Ammon's horn (tissue), 1 donor: Measurements from ENCODE around the gene CD79A.

Experiments
- DNase-seq: peaks from one replicate; pipeline ENCODE4 v3.0.0-alpha.2; 2016; ENCODE audit warnings: low spot score

The CD79A gene

DNA sequence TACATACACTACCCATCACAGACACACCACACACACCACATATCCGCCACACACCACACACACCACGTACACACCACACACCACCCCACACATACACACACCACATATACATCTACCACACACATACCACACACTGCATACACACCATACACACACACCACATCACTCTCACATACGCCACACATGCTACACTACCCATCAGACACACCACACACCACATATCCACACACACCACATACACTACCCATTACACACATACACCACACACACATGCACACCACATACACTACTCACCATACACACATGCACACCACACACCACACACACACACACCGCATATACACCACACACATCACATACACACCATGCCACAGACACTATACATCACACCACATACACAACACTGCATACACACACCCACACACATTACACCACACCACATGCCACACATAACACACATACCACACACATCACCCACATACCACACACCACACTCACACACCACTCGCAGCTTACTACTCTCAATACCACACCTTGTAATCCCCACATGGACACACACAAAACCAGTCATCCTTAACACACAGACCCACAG is 41.7 kb downstream of the CD79A start:
- DNase-seq = no peak

GRCh38 chr19:41919948-41920712 is 43.1 kb downstream of the CD79A start:
- no peak for DNase-seq

DNA sequence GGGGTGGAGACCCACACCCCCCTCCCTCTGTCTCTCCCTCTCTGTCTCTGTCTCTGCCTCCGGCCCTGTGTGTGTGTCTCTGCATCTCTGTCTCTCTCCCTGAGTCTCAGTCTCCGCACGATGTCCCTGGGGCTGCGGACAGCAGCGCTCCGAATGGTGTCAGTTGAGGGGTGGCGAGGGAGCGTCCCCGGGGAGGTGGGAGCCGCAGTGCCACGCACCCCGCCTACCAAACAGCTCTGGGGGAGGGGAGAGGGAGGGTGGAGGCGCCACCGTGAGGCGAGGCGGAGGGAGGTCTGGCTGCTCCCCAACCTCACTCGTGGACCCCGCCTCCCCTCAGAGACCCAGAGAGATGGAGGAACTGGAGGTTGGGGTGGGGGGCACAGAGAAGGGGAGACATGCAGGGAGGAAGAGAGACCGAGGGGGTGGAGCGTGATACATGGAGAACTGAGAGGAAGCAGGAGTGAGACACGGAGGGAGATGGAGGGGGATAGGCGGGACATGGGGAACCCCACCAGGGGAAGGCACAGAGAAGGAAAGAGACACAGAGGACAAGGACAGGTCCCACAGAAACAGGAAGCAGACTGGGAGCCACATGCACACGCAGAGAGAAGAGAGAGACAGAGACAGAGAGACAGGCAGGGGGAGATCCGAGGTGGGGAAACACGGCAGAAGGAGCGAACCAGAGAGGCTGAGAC is 44.0 kb downstream of the CD79A start:
- DNase-seq = no peak

GRCh38 chr19:41921577-41922576 is 44.8 kb downstream of the CD79A start:
- DNase-seq = no peak

DNA sequence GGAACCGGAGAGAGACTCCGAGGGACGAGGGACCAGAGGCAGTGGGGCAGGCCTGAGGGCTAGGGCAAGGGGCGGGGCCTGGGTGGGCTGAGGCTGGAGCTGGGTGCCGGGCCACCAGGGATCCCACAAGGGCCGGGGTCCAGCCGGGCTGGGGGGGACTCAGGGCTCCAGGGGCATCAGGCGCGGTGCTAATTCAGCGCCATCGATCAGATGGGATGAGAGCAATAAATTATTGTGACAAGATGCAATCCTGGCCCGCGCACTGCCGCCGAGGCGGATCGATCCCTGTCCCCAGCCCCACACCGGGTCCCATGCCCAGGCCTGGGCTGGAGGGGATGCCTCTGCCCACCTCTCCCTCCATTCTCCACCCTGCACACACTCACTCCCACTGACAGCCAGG is 45.5 kb downstream of the CD79A start:
- DNase-seq = no peak

DNA sequence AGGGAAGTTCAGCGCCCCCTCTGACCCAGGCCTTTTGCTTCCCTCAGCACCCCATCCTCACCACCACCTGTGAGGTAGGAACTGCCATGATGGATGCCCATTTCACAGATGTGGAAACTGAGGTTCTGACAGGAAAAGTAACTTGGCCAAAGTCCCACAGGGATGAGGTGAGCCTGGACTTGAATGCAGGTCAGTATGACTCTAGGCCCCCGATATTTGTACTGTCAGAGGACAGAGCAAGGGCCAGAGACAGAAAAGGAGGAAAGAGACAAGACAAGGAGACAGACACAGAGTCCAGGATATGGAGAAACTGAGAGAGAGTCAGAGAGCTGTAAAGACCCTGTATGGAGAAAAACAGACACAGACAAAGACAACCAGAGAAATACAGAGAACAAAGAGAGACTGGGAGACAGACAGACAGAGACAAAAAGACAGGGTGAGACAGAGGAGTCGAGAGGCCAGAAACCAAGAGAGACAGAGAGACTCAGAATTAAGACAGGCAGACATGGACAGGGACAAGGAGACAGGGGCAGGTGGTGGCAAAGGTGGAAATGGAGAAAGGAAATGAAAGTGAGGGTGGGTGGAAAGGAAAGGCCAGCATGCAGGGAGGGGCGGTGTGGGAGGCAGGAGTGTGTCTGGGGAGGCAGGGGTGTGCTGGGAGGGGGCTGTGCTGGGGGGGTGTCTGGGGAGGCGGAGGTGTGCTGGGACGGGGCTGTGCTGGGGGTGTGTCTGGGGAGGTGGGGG is 46.1 kb downstream of the CD79A start:
- DNase-seq = no peak

DNA sequence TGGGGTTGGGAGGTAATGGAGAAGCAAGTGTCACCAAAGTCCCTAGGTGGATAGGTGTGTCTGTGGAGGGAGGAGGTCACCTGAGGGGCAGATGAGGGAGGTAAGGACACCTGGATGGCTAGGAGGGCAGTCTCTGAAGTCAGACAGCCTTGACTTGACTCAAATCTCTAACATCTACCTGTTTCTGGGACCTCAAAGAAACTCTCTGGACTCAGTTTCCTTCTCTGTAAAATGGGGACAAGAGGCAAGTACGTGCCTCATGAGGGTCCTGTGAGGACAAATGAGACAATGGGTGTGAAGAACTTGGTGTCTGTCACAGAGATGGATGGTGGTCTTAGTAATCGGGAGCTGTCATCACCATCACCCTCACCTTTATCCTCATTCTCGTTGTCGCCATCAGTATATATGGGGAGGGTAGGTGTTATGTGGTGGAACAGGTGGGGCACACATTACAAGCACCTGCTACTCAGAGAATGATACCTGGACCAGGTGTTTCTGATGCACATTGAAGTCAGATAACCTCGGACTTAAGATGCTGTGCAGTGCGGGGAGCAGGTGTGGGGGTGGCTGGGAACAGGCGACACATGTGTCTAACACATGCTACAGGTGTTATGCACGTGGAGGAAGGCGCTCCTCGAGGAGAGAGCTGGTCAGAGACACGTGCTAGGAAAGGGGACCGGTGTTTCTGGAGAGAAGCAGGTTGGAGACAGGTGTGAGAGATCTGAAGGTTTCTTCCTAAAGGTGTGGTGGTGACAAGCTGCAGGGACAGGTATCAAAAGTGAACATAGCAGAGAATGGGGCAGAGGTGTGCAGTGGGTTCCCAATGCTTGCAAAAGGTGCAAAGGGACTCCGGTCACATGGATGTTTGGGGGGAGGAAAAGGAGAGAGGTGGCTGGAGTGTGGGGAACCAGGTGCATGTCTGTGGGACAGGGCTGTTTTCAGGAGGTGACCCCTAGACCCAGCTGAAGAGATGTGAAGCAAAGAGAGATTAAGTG is 47.4 kb downstream of the CD79A start:
- DNase-seq = no peak

- no peak for DNase-seq
Observed at GRCh38 chr19:41925208-41926003, 48.3 kb downstream of the CD79A start.

DNA sequence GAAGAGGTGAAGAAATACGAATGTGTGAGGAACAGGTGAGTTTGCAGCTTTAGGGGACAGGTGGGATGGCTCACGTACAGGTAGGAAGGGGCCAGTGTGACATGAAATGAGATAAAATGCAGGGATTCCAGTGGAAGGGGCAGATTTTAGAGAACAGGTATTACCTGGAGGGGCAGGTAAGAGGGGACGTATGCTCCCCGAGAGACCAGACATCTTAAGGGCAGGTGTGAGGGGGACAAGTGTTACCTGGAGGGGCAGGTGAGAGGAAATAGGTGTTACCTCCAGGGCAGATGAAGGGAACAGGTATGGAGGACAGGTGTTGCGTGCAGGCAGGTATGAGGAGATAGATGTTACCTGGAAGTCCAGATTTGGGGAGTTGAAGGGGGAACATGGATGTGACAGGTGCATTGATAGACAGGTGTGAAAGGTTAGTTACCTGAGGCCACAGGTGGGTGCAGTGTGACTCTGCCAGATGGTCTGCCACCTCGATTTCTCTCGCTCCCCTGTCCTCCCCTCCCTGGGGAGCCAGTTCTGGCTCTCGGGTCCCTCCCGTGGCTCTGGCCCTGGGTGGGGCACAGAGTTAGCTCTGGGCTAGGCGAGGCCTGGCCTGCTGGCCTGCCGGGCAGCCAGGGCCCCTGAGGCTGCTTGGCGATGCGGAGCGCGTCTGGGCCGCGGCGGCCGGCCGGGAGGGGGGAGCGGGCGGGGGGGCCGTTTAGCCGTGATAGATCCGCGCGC is 49.1 kb downstream of the CD79A start:
- DNase-seq = no peak

GRCh38 chr19:41926763-41927496 is 49.9 kb downstream of the CD79A start:
- DNase-seq = no peak

DNA sequence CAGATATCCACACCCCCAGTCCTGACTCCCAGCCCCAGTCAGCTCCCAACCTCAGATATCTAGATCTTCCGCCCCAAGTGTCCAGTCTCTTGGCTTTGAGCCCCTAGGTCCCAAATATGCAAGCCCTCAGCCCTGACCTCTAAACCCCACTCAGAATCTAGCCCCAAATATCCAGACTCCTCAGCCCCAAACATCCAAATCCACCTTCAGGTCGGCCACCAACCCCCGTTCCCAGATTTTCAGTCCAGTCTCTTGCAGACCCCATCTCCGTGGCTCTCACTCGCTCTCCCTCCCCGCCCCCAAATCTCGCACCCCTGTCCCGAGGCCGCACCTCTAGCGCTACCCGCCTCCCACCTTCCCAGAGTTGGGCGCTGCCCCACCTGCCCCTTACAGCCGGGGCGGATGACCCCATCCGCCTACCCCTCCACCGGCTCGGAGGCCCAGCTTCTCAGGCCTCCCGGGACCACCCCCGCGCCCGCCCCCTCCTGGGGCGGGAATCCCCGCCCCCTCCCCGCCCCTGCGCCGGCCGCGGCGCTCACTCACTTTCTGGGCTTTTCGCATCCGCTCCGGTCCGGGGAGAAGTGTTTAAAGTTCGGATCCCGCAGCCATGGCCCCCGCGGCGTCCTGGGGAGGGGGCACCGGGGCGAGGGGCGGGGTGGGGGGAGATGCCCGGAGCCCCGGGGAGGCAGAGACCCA is 50.6 kb downstream of the CD79A start:
- DNase-seq = no peak

DNA sequence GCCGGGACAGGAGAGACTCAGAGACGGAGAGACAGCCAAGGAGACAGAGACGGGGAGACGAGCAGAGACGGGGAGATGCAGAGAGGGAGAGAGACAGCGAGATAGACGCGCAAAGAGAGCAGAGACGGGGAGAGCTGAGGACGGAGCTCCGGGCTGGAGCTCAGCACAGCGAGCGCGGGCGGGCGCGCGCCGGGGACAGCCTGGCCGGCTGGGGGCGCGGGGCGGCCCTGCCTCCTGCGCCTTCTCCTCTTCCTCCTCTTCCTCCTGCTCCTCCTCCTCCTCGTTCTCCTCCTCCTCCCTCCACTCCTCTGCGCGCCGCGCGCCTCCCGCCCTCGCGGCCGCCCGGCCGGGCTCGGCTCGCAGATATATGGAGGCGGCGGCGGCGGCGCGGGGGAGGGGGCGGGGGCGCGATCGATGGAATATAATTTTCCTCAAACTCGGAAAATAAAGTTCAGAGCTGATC is 51.2 kb downstream of the CD79A start, which contains the start of gene ERFL:
Gene ERFL (minus strand): TSS at position 229 of the 463 bp plus-strand sequence. CDS start 15,530 bp downstream, outside the sequence.
- DNase-seq = no peak

DNA sequence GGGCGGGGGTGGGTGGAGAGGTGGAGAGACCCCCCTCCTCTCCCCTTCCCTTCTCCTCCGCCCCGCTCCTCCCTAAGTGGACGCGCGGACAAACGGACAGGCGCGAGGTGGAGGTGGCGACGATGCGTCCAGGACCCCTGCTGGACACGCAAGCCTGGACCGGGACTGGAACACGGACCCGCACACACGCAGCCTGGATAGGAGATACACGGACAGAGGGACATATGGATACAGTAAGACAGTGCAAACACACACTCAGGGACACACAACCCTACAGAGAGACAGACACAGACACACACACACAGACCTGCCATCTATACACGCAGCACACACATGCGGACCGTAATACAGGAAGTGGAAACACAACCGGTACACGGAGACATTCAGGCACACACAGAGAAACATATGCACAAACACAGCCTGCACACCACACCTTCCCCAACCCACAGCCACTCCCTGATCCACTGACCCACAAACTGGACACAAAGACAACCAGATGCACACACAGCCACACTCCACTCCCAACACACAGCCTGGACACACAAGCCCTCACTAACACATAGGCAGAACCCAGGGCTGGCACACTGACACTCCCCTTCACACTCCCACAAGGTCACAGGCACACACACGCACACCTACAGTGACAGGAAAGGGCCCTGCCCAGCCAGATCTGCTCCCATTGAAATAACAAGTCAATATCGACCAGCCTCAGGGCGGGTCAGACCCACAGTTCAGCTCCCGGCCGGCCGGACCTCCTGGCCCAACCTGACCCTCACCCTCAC is 51.9 kb downstream of the CD79A start:
- DNase-seq = no peak

- no peak for DNase-seq
Observed at GRCh38 chr19:41929536-41930071, 52.5 kb downstream of the CD79A start.

- DNase-seq = no peak
Observed at GRCh38 chr19:41930322-41930722, 53.2 kb downstream of the CD79A start.
